Measurements from ENCODE around the gene SPG11.
A peak's percentile ranks its signal among the peaks of the same experiment; 100 is the strongest.
"Not testable (repeated sequence)": the region's sequence is repeated elsewhere in the genome, so short reads cannot be mapped to it uniquely, and the experiment has no call there.

The SPG11 gene

DNA sequence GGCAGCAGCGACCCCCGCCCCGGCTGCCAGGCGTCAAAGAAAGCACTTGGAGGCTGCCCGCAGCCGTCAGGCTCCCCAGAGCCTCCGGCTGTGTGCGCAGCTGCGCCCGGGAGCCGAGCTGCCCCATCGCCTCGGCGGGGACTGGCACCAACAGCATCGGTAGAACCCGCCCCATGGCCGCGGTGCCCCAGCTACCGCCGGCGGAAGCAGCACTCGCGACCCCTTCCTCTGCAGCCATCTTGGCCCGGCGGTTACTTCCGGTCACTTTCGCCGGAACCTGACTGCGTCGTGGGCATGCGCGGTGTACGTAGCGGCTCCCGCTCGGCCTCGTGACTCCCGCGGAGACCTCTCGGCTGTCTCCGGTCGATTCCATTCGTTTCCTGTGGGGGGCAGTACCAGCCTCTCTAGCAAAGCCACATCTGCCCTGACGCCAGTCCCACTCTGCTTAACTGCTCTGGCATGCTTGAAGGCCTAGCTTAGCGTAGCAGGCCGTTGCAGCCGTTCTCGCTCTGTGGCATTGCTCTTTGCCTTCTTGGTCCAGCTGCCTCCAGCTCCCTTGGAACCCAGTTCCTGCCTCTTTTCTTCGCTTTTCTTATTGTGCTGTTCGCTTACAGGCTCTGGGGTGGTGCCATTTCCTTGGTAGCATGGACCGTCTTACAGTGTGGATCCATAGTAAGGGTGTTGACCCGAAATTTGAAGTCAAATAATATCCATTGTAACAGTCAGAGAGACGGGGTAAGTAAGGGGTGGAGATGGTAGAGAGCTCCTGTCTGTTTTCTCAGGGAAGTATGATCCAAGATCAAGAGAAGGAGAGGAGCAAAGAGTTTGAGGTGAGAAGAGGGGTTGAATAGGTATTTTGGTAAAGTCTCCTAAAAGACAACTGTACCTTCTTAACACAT lies at the start of gene SPG11:
SPG11 (minus strand) TSS at position 253 of the 899 bp plus-strand sequence; CDS start at position 238, 15 bp downstream.
- peaks cover 13% of the 10 kb centered on the region for H3K36me3 ChIP-seq (replicated peaks)
- H3K27me3 ChIP-seq (ENCODE audit: low read depth) = no peaks in the 10 kb centered on the region
- H3K4me1 ChIP-seq = peaks cover 9% of the 10 kb centered on the region
- no peaks in the 10 kb centered on the region for H3K9me3 ChIP-seq
- in situ Hi-C loops (cut with MboI; ENCODE audit: low sequenced_read_pairs) = no loop called here
- H3K4me3 ChIP-seq = peak within 1 kb of the TSS; percentile 91
- DNase-seq (ENCODE audit: low spot score in 2 of 2) = peak; percentile 96 to 99

- H3K27me3 ChIP-seq (ENCODE audit: low read depth) = no peaks in the 10 kb centered on the region
- peaks cover 4% of the 10 kb centered on the region; the same call in 1 of the 2 replicates for H3K4me1 ChIP-seq
- peak overlapping the region; percentile 98 for H3K4me3 ChIP-seq
- H3K36me3 ChIP-seq (replicated peaks) = peaks cover 31% of the 10 kb centered on the region
- DNase-seq (ENCODE audit: low spot score in 2 of 2) = peak; percentile 73 to 79
- H3K9me3 ChIP-seq = no peaks in the 10 kb centered on the region
- in situ Hi-C loops (cut with MboI; ENCODE audit: low sequenced_read_pairs) = no loop called here
Observed at GRCh38 chr15:44712346-44713005, 49.0 kb upstream of the SPG11 start.

- peak overlapping the region; percentile 98 for H3K4me3 ChIP-seq
- H3K27me3 ChIP-seq (ENCODE audit: low read depth) = no peaks in the 10 kb centered on the region
- H3K9me3 ChIP-seq = no peaks in the 10 kb centered on the region
- H3K36me3 ChIP-seq (replicated peaks) = peaks cover 25% of the 10 kb centered on the region
- in situ Hi-C loops (cut with MboI; ENCODE audit: low sequenced_read_pairs) = no loop called here
- peak; percentile 29 to 56 for DNase-seq (ENCODE audit: low spot score in 2 of 2)
- H3K4me1 ChIP-seq = peaks cover 4% of the 10 kb centered on the region; the same call in 1 of the 2 replicates
Observed at GRCh38 chr15:44711743-44712345, 48.4 kb upstream of the SPG11 start.

GRCh38 chr15:44711096-44711742 lies 47.8 kb upstream of the SPG11 start, which contains the start of the genes B2M and PATL2:
Gene B2M (plus strand): TSS chr15:44711517. CDS start chr15:44711547, 30 bp downstream.
Gene PATL2 (minus strand): TSS chr15:44711323. CDS start chr15:44676490, 34,833 bp downstream.
- Histone ChIP-seq H3K36me3 (replicated peaks) (peaks cover 19% of the 10 kb centered on the region), H3K4me3 (peak within 1 kb of the TSS; percentile 98), H3K27me3 (ENCODE audit: low read depth) (no peaks in the 10 kb centered on the region), H3K9me3 (no peaks in the 10 kb centered on the region), H3K4me1 (peaks cover 4% of the 10 kb centered on the region; the same call in 1 of the 2 replicates)
- DNase-seq (ENCODE audit: low spot score in 2 of 2) = peak; percentile 95
- in situ Hi-C loops (cut with MboI; ENCODE audit: low sequenced_read_pairs) = no loop called here

GRCh38 chr15:44710236-44711095 lies 47.0 kb upstream of the SPG11 start:
- Histone ChIP-seq H3K36me3 (replicated peaks) (peaks cover 11% of the 10 kb centered on the region), H3K4me1 (peaks cover 4% of the 10 kb centered on the region; the same call in 1 of the 2 replicates), H3K4me3 (peak overlapping the region; percentile 98), H3K27me3 (ENCODE audit: low read depth) (no peaks in the 10 kb centered on the region), H3K9me3 (no peaks in the 10 kb centered on the region)
- in situ Hi-C loops (cut with MboI; ENCODE audit: low sequenced_read_pairs) = no loop called here
- no peak for DNase-seq (ENCODE audit: low spot score in 2 of 2)

- Histone ChIP-seq H3K9me3 (no peaks in the 10 kb centered on the region; the same call in 1 of the 2 replicates), H3K27me3 (ENCODE audit: low read depth) (no peaks in the 10 kb centered on the region), H3K4me3 (no peak overlapping the region), H3K4me1 (no peaks in the 10 kb centered on the region), H3K36me3 (replicated peaks) (peaks cover 3% of the 10 kb centered on the region; the same call in 1 of the 2 replicates)
- in situ Hi-C loops (cut with MboI; ENCODE audit: low sequenced_read_pairs) = no loop called here
- no peak for DNase-seq (ENCODE audit: low spot score in 2 of 2)
Observed at GRCh38 chr15:44706946-44707636, 43.6 kb upstream of the SPG11 start.

GRCh38 chr15:44706401-44706800 lies 42.9 kb upstream of the SPG11 start:
- no peaks in the 10 kb centered on the region for H3K36me3 ChIP-seq (replicated peaks)
- no peaks in the 10 kb centered on the region; the same call in 1 of the 2 replicates for H3K9me3 ChIP-seq
- H3K4me1 ChIP-seq = no peaks in the 10 kb centered on the region
- no peak overlapping the region for H3K4me3 ChIP-seq
- no peaks in the 10 kb centered on the region for H3K27me3 ChIP-seq (ENCODE audit: low read depth)
- no peak for DNase-seq (ENCODE audit: low spot score in 2 of 2)
- in situ Hi-C loops (cut with MboI; ENCODE audit: low sequenced_read_pairs) = no loop called here

DNA sequence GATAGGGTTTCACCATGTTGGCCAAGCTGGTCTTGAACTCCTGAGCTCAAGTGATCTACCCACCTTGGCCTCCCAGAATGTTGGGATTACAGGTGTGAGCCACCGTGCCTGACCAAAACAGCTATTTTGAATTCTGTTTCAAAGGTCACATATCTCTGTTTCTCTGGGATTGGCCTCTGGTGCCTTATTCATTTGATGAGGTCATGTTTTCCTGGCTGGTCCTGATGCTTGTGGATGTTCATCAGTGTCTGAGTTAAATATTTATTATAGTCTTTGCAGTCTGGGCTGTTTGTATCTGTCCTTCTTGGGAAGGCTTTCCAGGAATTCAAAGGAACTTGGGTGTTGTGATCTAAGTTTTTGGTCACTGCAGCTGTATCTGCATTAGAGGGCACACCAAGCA lies 42.5 kb upstream of the SPG11 start:
- no peaks in the 10 kb centered on the region for H3K36me3 ChIP-seq (replicated peaks)
- no peak for DNase-seq (ENCODE audit: low spot score in 2 of 2)
- H3K27me3 ChIP-seq (ENCODE audit: low read depth) = no peaks in the 10 kb centered on the region
- no peaks in the 10 kb centered on the region; the same call in 1 of the 2 replicates for H3K9me3 ChIP-seq
- H3K4me1 ChIP-seq = no peaks in the 10 kb centered on the region
- in situ Hi-C loops (cut with MboI; ENCODE audit: low sequenced_read_pairs) = no loop called here
- H3K4me3 ChIP-seq = no peak overlapping the region

DNA sequence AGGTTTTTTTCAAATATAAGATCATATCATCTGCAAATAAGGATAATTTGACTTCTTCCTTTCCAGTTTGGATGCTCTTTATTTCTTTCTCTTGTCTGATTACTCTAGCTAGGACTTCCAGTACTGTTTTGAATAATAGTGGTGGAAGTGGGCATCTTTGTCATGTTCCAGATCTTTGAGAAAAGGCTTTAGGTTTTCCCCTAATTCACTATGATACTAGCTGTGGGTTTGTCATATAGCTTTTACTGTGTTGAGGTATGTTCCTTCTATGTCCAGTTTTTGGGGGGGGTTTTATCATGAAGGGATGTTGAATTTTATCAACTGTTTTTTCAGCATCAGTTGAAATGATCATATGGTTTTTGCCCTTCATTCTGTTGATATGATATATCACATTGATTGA lies 37.2 kb upstream of the SPG11 start:
- H3K36me3 ChIP-seq (replicated peaks); H3K27me3 ChIP-seq (ENCODE audit: low read depth); in situ Hi-C loops (cut with MboI; ENCODE audit: low sequenced_read_pairs); H3K4me1 ChIP-seq; H3K9me3 ChIP-seq; DNase-seq (ENCODE audit: low spot score in 2 of 2); H3K4me3 ChIP-seq: not testable (repeated sequence)

DNA sequence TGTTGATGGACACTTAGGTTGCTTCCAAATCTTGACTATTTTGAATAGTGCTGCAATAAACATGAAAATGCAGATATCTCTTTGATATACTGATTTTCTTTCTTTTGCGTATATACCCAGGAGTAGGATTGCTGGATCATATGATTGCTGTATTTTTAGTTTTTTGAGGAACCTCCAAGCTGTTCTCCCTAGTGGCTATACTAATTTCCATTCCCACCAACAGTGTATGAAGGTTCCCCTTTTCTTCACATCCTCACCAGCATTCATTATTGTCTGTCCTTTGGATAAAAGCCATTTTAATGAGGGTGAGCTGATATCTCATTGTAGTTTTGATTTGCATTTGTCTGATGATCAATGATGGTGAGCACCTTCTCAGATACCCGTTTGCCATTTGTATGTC lies 35.2 kb upstream of the SPG11 start:
- Histone ChIP-seq H3K9me3 (no peaks in the 10 kb centered on the region; the same call in 1 of the 2 replicates), H3K4me3 (no peak overlapping the region), H3K36me3 (replicated peaks) (no peaks in the 10 kb centered on the region), H3K4me1 (peaks cover 5% of the 10 kb centered on the region; the same call in 1 of the 2 replicates), H3K27me3 (ENCODE audit: low read depth) (no peaks in the 10 kb centered on the region; the same call in 1 of the 2 replicates)
- in situ Hi-C loops (cut with MboI; ENCODE audit: low sequenced_read_pairs) = no loop called here
- DNase-seq (ENCODE audit: low spot score in 2 of 2) = no peak

GRCh38 chr15:44697014-44697413 lies 33.6 kb upstream of the SPG11 start:
- H3K4me1 ChIP-seq = peaks cover 5% of the 10 kb centered on the region; the same call in 1 of the 2 replicates
- no peaks in the 10 kb centered on the region; the same call in 1 of the 2 replicates for H3K9me3 ChIP-seq
- DNase-seq (ENCODE audit: low spot score in 2 of 2) = no peak
- H3K27me3 ChIP-seq (ENCODE audit: low read depth) = no peaks in the 10 kb centered on the region; the same call in 1 of the 2 replicates
- H3K4me3 ChIP-seq = no peak overlapping the region
- in situ Hi-C loops (cut with MboI; ENCODE audit: low sequenced_read_pairs) = no loop called here
- H3K36me3 ChIP-seq (replicated peaks) = no peaks in the 10 kb centered on the region

DNA sequence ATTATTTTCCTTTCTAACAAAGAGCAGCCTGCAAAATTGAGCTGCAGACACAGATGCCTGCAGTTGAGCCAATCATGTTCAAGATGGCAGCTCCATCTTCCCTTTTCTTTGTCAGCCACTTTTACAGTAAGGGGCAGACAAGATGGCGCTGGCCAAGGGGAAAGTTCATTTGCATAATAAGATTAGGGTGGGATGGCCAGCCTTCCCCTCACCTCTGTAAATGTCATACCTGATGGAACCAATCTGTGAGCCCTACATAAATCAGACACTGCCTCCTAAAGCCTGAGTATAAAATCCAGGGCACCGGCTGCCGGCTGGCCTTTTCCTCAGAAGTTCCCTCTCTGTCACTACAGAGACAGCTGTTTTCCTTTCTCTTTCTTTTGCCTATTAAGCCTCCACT lies 31.8 kb upstream of the SPG11 start:
- no peak for DNase-seq (ENCODE audit: low spot score in 2 of 2)
- Histone ChIP-seq H3K4me3 (no peak overlapping the region), H3K27me3 (ENCODE audit: low read depth) (no peaks in the 10 kb centered on the region; the same call in 1 of the 2 replicates), H3K9me3 (no peaks in the 10 kb centered on the region; the same call in 1 of the 2 replicates), H3K36me3 (replicated peaks) (no peaks in the 10 kb centered on the region), H3K4me1 (peaks cover 5% of the 10 kb centered on the region; the same call in 1 of the 2 replicates)
- in situ Hi-C loops (cut with MboI; ENCODE audit: low sequenced_read_pairs) = no loop called here

Measured in HAP-1 (cell line).